K562 treated with DMSO at 1 percent for 12 hours (cell line): ENCODE measurements around the gene ATR. TPM values are rescaled to one million over a fixed set of nuclear protein-coding genes. Genes with fewer than 3 reads are reported as not detected.

Source experiments
- total RNA-seq: library from RNA; unstranded; fragments of 300-600 nt; gene quantifications from 2 replicates; pipeline ENCODE4 v1.2.3, GENCODE V29; 2022; ENCODE audit not compliant: insufficient read depth

The ATR gene
- 2.6 and 15.3 TPM in 2 replicates for total RNA-seq

DNA sequence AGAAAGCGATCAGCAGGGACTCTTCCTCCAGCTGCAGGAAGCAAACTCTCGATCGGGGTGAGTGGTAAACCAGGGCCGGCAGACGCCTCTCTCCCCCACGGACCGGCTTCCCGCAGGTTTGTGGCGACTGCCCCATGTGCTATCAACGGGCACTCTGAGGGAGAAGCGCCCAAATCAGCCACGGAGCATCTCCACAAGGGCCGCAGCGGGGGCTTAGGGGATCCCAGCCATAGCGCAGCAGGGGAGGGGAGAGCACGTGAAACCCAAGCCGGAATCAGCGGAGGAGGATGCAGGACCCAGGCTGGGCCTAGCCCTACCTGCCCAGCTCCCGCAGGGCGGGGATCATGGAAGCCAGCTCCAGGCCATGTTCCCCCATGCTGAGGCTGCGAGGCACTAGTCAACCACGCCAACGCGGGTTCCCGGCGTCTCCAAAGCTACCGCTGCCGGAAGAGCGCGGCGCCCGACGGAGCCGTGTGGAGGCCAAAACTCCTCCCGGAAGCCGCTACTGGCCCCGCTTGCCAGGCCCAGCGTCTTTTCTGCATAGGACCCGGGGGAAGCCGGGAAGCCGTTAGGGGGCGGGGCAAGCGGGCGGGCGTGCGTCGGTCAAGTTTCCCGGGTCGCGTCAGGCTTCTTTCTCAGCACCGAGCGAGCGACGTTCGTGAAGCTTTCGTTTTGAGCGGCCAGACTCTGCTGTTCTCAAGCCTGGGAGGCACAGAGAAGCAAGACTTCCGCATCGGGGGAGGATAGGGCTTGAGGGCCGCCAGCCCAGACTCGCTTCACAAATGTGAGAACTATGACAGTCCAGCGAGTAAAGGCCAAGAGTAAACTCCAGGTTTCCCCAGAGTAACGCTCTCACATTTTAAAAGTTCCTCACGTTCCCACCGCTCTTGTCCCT is at the start of gene ATR:
ATR (minus strand) TSS at position 405 of the 895 bp plus-strand sequence; CDS start at position 376, 29 bp downstream.

DNA sequence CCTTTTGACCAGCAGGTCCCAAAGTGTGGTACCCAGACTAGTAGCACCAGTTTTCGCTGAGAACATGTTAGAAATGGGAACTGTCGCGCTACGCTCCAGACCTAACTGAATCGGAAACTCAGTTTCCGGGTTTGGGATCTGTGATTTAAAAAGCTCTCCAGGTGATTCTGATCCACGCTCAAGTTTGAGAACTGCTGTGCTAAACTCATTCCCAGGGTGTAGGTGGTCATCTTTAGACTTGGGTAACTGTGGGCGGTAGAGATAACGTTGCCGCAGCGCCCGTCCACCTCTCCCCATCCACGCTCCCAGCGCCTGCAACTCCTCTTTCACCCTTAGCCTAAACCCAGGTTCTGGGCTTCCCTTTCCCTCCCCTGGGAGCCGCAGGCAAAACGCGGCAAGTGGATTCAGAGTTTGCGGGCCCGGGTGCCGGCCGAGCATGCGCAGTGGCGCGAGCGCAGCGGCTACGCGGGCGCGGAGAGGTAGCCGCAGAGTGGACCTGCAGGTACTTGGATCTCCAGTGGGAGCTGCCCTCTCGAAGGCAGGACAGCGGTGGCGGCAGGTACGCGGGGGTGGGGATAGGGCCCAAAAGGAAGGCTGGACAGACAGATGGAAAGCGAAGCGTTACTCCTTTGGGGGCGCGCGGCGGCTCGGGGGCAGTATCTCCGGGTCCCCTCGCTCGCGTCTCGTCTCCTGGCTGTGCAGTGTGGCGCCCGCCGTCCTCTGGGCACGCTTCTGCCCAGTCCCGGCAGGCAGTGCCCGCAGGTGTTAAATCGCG is 17.6 kb upstream of the ATR start, which contains the start of gene PLS1:
PLS1 (plus strand) TSS at position 443 of the 775 bp plus-strand sequence. CDS start 67,845 bp downstream, outside the sequence.

DNA sequence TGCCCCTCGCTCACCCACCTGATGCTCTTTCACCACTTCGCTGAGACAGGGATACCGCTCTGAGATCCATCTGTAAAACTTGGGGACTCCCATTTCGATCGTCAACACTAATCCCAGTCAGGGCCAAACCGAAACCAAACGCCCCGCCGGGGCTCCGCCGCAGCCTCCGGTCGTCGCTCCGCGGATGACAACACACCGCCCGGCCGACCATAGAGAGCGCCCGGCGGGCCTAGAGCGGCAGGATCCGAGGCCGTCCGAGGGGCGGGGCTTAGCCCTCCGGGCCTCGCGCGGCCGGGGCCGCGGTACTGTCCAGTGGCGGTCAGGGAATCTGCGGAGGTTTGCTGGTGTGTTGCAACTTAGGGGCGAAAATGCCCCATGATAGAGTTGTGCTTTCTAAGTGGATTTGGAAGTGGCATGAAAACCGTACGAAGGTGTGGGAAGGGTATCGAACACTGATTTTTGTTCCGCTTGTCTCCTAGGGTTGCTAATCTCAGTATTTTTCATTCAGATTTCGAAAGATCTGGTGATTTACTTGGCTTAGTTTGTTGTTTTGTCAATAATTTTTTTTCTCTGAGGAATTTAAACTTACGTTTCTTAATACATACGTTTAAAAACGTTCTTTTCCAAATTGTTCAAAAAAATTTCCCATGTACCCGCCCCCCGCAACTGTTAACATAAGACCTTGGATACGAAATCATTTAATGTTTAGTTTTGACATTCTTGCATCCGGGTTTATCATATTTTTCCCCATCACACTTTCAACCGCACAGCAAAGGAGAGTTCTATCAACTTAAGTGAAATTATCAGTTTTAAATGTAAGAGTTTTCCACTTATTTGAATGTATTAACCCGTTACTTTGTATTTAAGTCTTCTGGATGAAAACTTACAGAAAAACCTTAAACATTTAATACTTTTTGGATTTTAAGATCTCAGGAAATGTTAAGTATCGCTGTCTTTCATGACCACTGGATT is 130.4 kb downstream of the ATR start, which contains the start of gene XRN1:
XRN1 (minus strand) TSS at position 186 of the 972 bp plus-strand sequence; CDS start at position 93, 93 bp downstream.

Other genes with a start within 250 kb of the ATR start
- gene XRN1, start 130.7 kb downstream of the ATR start, total RNA-seq, result 1.4 and 14.6 TPM in 2 replicates
- 6.3 and 15.0 TPM in 2 replicates for gene PLS1, start 17.7 kb upstream of the ATR start, total RNA-seq
- 5.9 and 6.3 TPM in 2 replicates for gene TRPC1, start 145.3 kb upstream of the ATR start, total RNA-seq